GM21526 (cell line): ENCODE measurements around the gene FHAD1.

ENCODE experiments used
- ATAC-seq: cut with Tn5 transposase; IDR thresholded peaks from one replicate; pipeline ENCODE4 v1.9.1; 2021; ENCODE audit warnings: moderate library complexity; ENCODE audit not compliant: unreplicated experiment, low FRiP score

Gene FHAD1

GRCh38 chr1:15342408-15342967 lies 95.5 kb downstream of the FHAD1 start:
- ATAC-seq: no peak

- no peak for ATAC-seq
Measured at GRCh38 chr1:15343099-15343498, 96.1 kb downstream of the FHAD1 start.

- ATAC-seq: no peak
Measured at GRCh38 chr1:15343729-15344128, 96.7 kb downstream of the FHAD1 start.

GRCh38 chr1:15344380-15344779 lies 97.4 kb downstream of the FHAD1 start:
- ATAC-seq: no peak

GRCh38 chr1:15344800-15345704 lies 98.0 kb downstream of the FHAD1 start:
- ATAC-seq: no peak

- ATAC-seq: peak; percentile 56
Measured at GRCh38 chr1:15345705-15346345, 98.8 kb downstream of the FHAD1 start.

GRCh38 chr1:15346346-15347030 lies 99.5 kb downstream of the FHAD1 start:
- no peak for ATAC-seq

- ATAC-seq: no peak
Measured at GRCh38 chr1:15347182-15347581, 100.2 kb downstream of the FHAD1 start.

GRCh38 chr1:15348648-15349047 lies 101.6 kb downstream of the FHAD1 start:
- no peak for ATAC-seq

GRCh38 chr1:15349133-15349532 lies 102.1 kb downstream of the FHAD1 start:
- ATAC-seq: no peak

GRCh38 chr1:15350151-15350550 lies 103.1 kb downstream of the FHAD1 start:
- no peak for ATAC-seq

- ATAC-seq: no peak
Measured at GRCh38 chr1:15350551-15351200, 103.7 kb downstream of the FHAD1 start.

GRCh38 chr1:15351310-15351709 lies 104.3 kb downstream of the FHAD1 start:
- ATAC-seq: no peak

GRCh38 chr1:15352128-15352957 lies 105.3 kb downstream of the FHAD1 start:
- ATAC-seq: no peak

GRCh38 chr1:15353839-15354579 lies 107.0 kb downstream of the FHAD1 start:
- no peak for ATAC-seq

GRCh38 chr1:15354580-15354965 lies 107.5 kb downstream of the FHAD1 start:
- no peak for ATAC-seq

GRCh38 chr1:15355968-15356625 lies 109.1 kb downstream of the FHAD1 start:
- ATAC-seq: no peak

GRCh38 chr1:15357612-15358207 lies 110.7 kb downstream of the FHAD1 start:
- no peak for ATAC-seq
